ENCODE data around the gene ROCK2.

The ROCK2 gene

DNA sequence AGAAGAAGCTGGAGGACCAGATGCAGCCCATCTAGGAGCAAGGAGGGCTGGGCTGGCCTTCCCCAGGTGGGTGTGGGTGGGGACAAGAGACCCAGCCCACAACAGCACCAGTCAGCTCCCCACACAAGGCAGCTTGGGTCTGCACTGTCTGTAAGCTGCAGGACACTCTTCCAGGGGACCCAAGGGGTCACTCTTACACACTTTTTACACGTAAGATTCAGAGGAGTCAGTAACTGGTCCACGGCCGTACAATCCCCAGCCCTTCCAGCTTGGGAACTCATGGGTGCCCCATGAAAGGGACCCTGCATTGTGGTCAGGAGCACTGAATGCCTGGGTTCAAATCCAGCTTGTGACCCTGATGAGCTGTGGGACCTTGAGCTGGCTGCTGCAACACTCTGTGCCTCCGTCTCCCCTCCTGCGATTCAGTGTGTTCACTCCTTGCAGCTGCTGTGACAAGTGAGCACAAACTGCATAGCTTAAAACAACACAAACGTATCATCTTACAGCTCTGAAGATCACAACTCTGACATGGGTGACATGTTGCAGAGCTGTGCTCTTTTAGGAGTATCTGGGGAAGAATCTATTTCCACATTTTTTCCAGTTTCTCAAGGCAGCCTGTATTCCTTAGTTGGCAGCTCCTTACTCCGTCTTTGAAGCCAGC, 200.2 kb downstream of the ROCK2 start:
- no peak for DNase-seq

DNA sequence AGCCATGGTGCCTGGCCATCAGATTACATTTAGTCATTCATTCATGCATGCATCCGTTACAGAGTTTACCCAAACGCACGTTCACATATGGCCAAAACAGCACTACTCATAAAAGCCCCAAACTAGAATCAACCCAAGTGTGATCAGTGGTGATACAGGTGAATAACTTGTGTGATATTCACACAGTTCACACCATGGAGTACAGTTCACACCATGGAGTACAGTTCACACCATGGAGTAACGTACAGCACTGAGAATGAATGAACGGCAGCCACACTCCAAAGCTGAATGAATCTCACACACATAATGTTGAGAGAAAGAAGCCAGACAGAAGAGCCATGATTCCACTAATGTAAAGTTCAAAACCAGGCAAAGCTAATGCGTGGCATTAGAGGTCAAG, 201.4 kb downstream of the ROCK2 start:
- no peak for DNase-seq

DNA sequence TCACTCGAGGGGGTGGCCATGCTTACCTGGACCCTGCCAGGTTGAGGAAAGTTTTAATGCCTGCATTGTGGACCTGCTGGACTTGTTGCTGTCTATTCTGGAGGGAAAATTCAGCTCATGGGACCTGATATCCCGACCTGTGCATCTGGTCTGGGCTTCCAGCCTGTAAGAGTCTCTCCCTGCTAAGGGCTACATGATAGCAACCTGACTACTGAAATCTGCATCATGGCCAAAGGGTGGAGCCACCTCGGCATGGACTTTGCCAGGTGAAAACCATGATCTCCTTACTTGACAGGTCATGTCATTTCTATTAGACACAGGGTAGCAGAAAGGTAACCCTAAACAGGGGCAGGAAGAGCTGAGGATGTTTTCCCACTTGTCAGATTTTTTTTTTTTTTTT, 202.1 kb downstream of the ROCK2 start:
- no peak for DNase-seq

DNA sequence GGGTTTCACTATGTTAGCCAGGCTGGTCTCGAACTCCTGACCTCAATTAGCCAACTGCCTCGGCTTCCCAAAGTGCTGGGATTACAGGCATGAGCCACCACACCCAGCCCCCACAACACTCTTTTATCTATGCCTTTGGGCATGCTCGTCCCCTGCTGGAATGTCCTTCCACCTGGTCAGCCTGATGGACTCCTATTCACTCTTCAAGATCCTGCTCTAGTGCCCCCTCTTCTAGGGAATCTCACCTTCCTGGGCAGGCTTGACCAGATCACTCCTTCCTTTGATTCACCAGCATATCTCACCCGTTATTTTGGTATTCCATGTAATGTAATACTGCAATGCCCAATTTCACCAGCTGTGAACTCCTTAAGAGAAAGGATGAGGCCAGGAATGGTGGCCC, 203.1 kb downstream of the ROCK2 start:
- DNase-seq, result no peak

DNA sequence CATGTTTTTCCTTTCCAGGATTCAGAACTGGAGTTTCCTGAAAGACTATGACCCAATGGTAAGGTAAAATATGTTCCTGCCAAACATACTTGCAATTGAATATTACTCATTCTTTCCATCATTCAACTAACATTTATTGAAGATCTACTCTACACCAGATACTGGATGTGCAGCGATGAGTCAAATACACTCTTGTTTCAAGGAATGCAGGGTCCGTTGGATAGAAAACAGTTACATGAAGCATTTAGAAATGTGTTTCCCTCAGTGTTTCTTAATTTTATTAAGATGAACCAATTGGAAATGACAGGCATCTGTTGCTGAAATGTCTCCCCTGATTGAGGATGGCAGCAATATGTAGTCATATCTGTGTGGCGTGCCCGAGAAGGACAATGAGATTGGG, 203.9 kb downstream of the ROCK2 start:
- DNase-seq, result no peak

DNA sequence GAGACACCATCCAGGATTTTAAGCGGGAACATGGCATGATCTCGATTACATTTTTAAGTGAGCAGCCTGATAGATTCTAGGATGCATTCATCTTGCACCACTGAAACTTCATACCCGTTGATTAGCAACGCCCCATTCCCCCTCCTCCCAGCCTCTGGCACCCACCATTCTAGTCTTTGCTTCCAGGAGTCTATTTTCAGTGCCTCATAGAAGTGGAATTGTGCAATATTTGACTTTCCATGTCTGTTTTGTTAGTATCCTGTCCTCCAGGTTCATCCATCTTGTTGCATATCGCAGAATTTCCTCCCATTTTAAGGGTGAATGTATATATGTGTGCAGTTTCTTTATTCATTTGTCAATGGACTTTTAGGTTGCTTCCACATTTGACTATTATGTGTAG, 210.1 kb downstream of the ROCK2 start:
- no peak for DNase-seq

DNA sequence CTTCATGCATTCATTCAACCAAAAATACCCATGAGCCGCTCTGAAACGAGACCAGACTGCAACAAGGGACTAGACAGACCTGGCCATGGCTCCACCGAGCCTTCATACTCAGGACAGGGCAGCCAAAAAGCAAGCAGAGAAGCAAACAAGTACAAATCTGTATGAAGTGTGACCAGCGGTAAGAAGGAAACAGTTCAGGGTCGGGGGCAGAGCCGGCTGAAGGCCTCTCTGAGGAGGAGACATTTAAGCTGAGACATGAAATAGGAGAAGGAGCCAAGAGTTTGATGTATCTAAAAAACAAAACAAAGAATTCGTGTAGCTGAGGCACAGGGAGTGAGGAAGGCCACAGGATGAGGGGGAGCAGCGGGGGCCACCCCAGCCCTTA, 210.5 kb downstream of the ROCK2 start:
- no peak for DNase-seq

DNA sequence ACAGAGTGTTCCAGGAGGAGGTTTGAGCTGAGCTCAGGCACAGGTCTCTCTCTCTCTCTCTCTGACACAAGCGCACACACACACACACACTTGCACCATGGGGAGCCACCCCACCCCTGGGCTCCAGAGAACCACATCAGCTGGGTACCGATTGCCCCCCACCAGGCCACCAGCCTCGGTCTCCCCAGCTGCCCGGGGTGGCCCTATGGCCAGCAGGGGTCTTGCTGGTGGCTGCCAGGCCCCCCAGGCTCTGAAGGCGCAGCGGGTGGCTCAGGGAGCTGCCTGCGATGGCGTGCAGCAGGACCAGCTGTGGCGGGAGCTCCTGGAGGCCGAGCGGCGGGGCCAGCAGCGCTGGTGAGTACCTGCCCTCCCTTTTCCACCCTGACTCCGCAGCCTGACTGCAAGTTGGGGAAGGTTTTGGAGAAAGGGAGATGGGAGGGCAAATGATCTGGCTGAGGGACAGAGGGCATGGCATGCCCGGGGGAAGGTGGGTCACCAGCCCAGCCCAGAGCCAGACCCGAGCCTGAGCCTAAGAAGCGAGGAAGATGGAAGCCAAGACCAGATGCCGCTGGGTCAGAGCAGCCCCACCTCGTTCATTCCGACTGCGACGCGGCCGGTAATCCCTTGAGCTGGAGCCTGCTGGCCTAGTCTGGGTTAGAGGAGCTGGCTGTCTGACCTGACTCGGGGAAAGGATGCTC, 211.0 kb downstream of the ROCK2 start:
- no peak for DNase-seq

DNA sequence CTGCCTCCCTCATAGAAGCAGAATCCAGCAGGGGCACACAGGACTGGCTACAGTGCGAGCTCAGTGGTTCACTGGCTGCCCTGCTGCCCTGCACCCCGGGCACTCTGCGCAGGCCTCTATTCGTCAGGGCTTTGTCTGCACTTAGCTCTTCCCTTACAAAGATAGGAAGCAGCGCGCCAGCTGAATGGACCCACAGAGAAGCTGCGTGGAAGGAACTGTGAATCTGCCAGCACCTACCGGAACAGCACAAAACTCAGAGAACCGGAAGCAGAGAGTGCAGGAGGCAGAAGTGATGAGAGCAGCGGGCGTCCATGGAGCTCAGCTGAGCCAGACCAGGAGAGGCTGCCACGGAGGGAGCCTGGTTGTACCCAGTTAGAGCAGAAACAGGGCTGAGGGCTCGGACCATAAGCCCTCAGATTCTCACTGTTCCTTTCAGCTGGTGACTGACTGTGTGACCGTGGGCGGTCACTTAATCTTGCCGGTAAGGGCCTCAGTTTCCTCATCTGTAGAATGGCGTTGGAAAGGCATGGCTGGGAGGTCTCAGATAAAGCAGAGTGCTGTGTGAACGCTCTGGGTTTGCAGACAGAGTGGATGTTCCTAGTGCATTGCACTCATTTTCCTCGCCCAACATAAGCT, 212.3 kb downstream of the ROCK2 start:
- DNase-seq, result no peak

DNA sequence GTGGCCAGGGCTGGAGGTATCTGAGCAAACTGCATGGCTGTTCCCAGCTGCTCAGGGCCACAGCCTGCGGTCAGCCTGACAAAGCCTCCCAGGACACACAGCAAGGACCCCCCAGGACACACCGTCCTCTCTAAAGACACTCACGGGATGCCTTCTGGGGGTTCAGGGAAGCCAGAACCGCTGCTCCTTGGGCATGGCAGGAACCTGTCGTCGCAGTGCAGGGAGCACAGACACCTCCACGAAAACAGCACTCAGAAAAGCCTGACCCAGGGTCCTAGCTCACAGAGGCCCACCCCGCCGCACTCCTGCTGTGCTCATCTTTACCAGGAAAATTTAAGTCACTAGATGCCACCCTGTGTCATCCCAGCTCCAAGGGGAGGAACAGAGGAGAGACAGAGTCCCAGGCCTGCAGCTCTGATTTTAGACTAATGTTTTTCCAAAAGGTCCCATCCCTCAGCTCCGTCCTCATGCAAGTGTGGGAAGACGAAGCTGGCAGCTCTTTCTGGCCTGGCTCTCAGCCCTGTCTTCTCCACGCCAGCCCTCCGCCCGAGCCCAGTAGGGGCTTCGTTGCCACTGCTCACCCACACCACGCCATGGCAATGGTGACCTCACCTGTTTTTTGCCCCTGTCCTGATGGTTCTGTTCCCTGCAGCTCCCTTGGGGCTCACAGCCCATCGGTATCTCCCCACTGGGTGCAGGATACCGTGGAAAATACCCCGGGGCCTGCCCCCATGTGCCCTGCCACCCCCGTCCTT, 213.1 kb downstream of the ROCK2 start:
- no peak for DNase-seq

Measured in activated CD4-positive, alpha-beta T cell treated with anti-CD3 and anti-CD28 coated beads, Interleukin-2, amount 50 U/mL, for 4 hours (primary cell).